ENCODE measurements around the gene NPIPB8. TPM values are rescaled to one million over a fixed set of nuclear protein-coding genes. Genes with fewer than 3 reads are reported as not detected.
A peak's percentile ranks its signal among the peaks of the same experiment; 100 is the strongest.
"Not testable (repeated sequence)": the region's sequence is repeated elsewhere in the genome, so short reads cannot be mapped to it uniquely, and the experiment has no call there.

The NPIPB8 gene
- total RNA-seq, 1 donor from 2014 or later, result not detected

DNA sequence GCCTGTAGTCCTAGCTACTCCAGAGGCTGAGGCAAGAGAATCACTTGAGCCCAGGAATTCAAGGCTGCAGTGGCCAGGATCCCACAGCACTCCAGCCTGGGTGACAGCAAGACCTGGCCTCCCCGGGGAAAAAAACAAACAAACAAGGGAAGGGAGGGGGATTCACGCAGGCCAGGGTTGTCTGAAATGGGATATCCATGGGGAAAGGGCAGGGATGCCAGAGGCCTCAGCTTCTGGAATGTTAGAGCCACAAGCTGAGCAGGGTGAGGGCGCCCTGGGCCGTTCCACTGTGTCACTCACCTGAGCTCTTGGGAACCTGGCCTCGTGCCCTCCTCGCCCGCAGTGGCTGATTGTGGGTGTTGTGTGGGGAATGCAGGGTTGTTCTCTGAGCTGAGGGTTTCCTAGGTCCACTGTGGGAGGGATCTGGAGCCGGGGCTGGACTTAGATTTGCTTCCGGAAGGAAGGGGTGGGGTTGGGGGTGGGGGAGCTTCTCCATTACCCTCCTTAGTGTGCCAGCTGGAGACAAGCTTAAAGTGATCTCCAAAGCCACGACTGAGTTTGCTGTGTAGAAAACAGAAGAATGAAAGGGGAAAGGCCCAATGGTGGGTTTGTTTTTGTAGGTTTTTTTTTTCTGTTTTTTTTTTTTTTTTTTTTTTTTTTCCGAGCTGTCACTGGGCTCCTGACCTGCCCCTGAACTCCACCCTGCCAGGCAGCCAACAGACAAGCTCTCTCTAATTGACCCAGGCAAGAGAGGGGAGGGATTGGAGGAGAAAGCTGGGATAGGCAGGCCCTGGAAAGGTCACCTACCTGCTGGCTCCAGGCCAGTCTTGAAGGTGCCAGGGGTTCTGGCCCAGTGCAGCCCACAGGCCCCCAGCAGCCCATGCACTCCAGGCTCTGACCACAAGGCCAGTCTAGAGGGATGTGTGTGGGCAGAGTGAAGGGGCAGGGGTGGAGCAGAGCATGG is 28.0 kb upstream of the NPIPB8 start, which contains the start of gene SULT1A1:
SULT1A1 (minus strand) TSS at position 414 of the 964 bp plus-strand sequence. CDS start 1,189 bp downstream, outside the sequence.
- H3K4me1 Mint-ChIP-seq (ENCODE audit: unreplicated experiment), result peaks cover 9% of the 10 kb centered on the region
- no peak for DNase-seq (ENCODE audit: extremely low spot score, unreplicated experiment)
- H3K36me3 Mint-ChIP-seq (ENCODE audit: unreplicated experiment), result no peaks in the 10 kb centered on the region
- TF ChIP-seq, protein P1, sequence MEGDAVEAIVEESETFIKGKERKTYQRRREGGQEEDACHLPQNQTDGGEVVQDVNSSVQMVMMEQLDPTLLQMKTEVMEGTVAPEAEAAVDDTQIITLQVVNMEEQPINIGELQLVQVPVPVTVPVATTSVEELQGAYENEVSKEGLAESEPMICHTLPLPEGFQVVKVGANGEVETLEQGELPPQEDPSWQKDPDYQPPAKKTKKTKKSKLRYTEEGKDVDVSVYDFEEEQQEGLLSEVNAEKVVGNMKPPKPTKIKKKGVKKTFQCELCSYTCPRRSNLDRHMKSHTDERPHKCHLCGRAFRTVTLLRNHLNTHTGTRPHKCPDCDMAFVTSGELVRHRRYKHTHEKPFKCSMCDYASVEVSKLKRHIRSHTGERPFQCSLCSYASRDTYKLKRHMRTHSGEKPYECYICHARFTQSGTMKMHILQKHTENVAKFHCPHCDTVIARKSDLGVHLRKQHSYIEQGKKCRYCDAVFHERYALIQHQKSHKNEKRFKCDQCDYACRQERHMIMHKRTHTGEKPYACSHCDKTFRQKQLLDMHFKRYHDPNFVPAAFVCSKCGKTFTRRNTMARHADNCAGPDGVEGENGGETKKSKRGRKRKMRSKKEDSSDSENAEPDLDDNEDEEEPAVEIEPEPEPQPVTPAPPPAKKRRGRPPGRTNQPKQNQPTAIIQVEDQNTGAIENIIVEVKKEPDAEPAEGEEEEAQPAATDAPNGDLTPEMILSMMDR (IDR thresholded peaks at IDR 0.05), result no peak
- H3K4me3 Mint-ChIP-seq (ENCODE audit: unreplicated experiment), result peak within 1 kb of the TSS; percentile 64
- H3K27me3 Mint-ChIP-seq (ENCODE audit: unreplicated experiment), result no peaks in the 10 kb centered on the region
- H3K27ac Mint-ChIP-seq (ENCODE audit: unreplicated experiment), result peak within 1 kb of the TSS; percentile 38
- H3K9me3 Mint-ChIP-seq (ENCODE audit: unreplicated experiment), result no peaks in the 10 kb centered on the region

DNA sequence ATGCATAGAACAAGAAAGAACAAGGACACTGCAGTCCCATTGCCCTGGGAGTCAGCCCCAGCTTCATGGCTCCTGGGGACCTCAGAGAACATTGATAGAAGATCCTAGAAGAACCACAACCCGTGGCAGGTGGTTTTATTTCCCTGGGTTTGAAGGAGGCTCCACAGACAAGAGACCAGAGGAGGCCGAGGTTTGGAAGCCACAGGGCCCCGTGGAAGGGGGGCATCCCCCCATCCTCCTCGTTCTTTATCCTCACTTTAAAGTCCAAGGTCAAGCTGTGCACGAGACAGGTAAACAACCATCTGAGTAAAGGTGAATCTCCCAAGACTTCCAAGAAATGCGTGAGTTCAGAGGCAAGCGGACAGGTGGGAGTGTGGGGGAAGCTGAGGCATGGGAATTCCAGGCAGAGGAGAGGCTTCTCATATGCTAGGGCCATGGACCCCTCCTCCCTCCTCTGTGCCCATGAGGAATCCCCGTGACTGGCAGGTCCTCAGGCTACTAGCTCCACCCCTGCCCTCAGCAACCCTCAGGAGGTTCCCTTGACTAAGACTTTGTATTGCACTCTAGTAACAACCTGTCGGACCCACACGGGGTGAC is 27.2 kb upstream of the NPIPB8 start:
- Mint-ChIP-seq H3K27ac (ENCODE audit: unreplicated experiment) (no peak overlapping the region), H3K4me3 (ENCODE audit: unreplicated experiment) (peak overlapping the region; percentile 26), H3K4me1 (ENCODE audit: unreplicated experiment) (peaks cover 9% of the 10 kb centered on the region), H3K27me3 (ENCODE audit: unreplicated experiment) (no peaks in the 10 kb centered on the region), H3K9me3 (ENCODE audit: unreplicated experiment) (no peaks in the 10 kb centered on the region), H3K36me3 (ENCODE audit: unreplicated experiment) (no peaks in the 10 kb centered on the region)
- no peak for DNase-seq (ENCODE audit: extremely low spot score, unreplicated experiment)
- TF ChIP-seq, protein P1 (IDR thresholded peaks at IDR 0.05), result no peak

DNA sequence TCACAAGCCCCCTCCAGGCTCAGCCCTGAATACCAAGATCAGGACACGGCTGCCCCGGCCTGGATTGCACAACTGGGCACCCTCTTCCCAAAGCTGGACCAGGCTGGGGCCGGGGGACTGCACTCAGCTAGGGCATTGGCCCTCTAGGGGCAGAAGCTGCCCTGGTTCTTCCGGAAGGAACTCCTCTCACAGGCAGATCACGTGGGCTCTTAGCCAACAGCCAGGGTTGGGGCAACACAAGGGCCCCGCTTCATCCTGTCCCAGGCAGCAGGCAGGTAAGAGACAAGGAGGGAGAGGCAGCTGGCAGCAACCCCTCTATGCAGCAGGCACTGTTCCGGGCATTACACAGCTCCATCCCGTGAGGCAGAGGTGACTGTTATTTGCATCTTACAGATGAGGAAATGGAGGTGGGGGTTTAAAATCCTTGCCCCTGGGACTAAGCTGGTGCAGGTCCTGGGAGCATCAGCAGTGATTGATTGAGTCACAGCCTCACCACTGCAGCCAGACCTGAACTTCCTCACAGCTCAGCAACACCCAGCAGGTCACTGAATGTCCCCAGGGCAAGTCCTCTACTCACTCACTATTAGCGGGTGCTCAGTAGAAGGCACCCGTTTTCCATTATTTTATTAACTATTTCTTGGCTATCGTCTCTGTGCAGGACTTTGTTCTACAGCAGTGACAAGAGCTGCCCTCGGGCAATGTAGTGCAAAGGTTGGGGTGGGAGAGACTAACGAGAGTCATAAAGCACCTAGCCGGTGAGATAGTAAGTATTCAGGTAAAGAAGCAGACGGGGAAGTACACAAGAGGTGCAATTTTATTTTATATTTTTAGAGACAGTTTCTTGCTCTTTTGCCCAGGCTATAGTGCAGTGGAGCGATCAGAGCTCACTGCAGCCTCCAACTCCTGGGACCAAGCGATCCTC is 25.2 kb upstream of the NPIPB8 start:
- not testable (repeated sequence) for H3K27ac Mint-ChIP-seq (ENCODE audit: unreplicated experiment); H3K4me1 Mint-ChIP-seq (ENCODE audit: unreplicated experiment); H3K36me3 Mint-ChIP-seq (ENCODE audit: unreplicated experiment); H3K4me3 Mint-ChIP-seq (ENCODE audit: unreplicated experiment); DNase-seq (ENCODE audit: extremely low spot score, unreplicated experiment); H3K27me3 Mint-ChIP-seq (ENCODE audit: unreplicated experiment); H3K9me3 Mint-ChIP-seq (ENCODE audit: unreplicated experiment)

DNA sequence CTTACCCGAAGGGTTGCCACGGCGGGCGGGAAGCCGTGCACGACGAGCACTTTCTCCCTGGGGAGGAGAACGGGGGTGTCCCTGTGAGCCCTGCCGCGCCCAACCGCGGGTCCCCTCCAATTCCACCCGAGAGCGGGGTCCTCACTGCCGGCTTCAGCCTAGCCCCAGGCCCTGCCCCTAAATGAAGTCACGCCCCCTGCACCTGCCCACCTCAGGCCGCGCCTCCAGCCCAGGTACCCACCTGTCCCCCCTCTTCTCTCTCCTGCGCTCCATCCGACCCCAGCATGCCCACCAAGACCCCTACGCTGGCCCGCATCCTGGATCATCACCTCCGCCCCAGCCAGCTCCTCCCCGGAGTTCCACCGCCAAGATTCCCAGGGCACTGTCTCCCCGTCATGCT is 24.0 kb upstream of the NPIPB8 start:
- H3K27ac Mint-ChIP-seq (ENCODE audit: unreplicated experiment); H3K36me3 Mint-ChIP-seq (ENCODE audit: unreplicated experiment); H3K27me3 Mint-ChIP-seq (ENCODE audit: unreplicated experiment); H3K4me1 Mint-ChIP-seq (ENCODE audit: unreplicated experiment); H3K4me3 Mint-ChIP-seq (ENCODE audit: unreplicated experiment); H3K9me3 Mint-ChIP-seq (ENCODE audit: unreplicated experiment); DNase-seq (ENCODE audit: extremely low spot score, unreplicated experiment): not testable (repeated sequence)

DNA sequence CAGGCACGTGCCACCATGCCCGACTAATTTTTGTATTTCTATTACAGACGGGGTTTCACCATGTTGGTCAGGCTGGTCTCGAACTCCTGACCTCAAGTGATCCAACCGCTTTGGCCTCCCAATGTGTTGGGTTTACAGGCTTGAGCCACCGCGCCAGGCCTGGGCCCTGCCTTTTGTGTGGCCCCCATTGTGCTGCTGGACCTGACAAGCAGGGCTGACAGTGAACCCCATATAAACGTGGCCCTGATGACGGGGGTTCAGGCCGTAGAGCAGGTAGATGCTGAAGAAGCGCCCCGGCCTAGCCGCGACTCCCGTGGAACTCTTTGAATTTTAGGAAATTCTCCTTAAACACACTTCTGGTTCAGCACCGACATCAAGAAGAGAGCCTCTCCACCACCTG is 23.3 kb upstream of the NPIPB8 start:
- H3K4me1 Mint-ChIP-seq (ENCODE audit: unreplicated experiment); H3K36me3 Mint-ChIP-seq (ENCODE audit: unreplicated experiment); DNase-seq (ENCODE audit: extremely low spot score, unreplicated experiment); H3K27me3 Mint-ChIP-seq (ENCODE audit: unreplicated experiment); H3K27ac Mint-ChIP-seq (ENCODE audit: unreplicated experiment); H3K4me3 Mint-ChIP-seq (ENCODE audit: unreplicated experiment); H3K9me3 Mint-ChIP-seq (ENCODE audit: unreplicated experiment): not testable (repeated sequence)

DNA sequence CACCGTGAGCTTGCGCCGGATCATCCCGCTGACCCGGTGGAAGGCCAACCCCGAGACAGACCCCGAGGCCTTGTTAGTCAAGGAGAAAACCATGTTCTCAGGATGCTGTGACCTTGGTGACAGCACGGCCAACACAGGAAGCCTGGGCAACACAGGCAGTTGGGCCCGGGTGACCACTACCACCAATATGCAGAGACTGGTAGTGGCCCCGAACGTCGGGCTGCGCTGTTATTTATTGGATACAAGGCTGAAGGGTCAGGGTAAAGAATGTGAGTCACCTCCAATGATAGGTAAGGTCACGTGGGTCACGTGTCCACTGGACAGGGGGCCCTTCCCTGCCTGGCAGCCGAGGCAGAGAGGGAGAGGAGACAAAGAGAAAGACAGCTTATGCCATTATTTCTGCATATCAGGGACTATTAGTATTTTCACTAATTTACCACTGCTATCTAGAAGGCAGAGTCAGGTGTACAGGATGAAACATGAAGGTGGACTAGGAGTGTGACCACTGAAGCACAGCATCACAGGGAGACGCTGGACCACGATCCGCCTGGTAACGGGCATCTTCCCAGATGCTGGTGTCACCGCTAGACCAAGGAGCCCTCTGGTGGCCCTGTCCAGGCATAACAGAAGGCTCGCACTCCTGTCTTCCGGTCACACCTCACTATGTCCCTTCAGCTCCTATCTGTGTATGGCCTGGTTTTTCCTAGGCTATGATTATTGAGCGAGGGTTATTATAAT is 22.2 kb upstream of the NPIPB8 start:
- H3K9me3 Mint-ChIP-seq (ENCODE audit: unreplicated experiment); H3K27me3 Mint-ChIP-seq (ENCODE audit: unreplicated experiment); DNase-seq (ENCODE audit: extremely low spot score, unreplicated experiment); H3K4me3 Mint-ChIP-seq (ENCODE audit: unreplicated experiment); H3K36me3 Mint-ChIP-seq (ENCODE audit: unreplicated experiment); H3K4me1 Mint-ChIP-seq (ENCODE audit: unreplicated experiment); H3K27ac Mint-ChIP-seq (ENCODE audit: unreplicated experiment): not testable (repeated sequence)
- TF ChIP-seq, protein P1 (IDR thresholded peaks at IDR 0.05), result peak; percentile 76

DNA sequence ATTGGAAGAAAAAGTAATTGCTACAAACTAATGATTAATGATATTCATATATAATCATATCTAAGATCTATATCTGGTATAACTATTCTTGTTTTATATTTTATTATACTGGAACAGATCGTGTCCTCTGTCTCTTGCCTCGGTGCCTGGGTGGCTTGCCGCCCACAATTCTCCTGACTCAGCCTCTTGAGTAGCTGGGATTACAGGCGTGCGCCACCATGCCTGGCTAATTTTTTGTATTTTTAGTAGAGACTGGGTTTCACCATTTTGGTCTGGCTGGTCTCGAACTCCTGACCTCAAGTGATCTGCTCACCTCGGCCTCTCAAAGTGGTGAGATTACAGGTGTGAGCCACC is 21.7 kb upstream of the NPIPB8 start:
- not testable (repeated sequence) for H3K27me3 Mint-ChIP-seq (ENCODE audit: unreplicated experiment); H3K36me3 Mint-ChIP-seq (ENCODE audit: unreplicated experiment); H3K4me3 Mint-ChIP-seq (ENCODE audit: unreplicated experiment); DNase-seq (ENCODE audit: extremely low spot score, unreplicated experiment); H3K4me1 Mint-ChIP-seq (ENCODE audit: unreplicated experiment); H3K9me3 Mint-ChIP-seq (ENCODE audit: unreplicated experiment); H3K27ac Mint-ChIP-seq (ENCODE audit: unreplicated experiment)
